Mammary epithelial cell (primary cell): Measurements from ENCODE around the gene FNDC3B.

ENCODE experiments used
- CTCF ChIP-seq, 2 donors: IDR thresholded peaks in 1 of 2; conservative IDR thresholded peaks in 1 of 2; 2 replicates each; pipeline ENCODE4 v1.5.1; 2011 to 2012; ENCODE audit warnings: inconsistent platforms in 2 of 2, low read length in 2 of 2, mild to moderate bottlenecking in 2 of 2, control low read depth in 1 of 2, low read depth in 1 of 2; ENCODE audit not compliant: insufficient read depth in 1 of 2; ENCODE audit errors: extremely low read depth in 1 of 2
- EZH2 ChIP-seq: IDR thresholded peaks from 2 replicates; pipeline ENCODE4 v1.6.1; 2012; ENCODE audit warnings: low read length, inconsistent platforms, borderline replicate concordance

GRCh38 chr3:172131746-172132145 lies 92.4 kb downstream of the FNDC3B start:
- TF ChIP-seq CTCF (conservative IDR thresholded peaks at IDR 0.05 in 1 of 2, IDR thresholded peaks at IDR 0.05 in 1 of 2; ENCODE audit: extremely low read depth in 1 of 2, insufficient read depth in 1 of 2, low read depth in 1 of 2, low read length in 2 of 2) (no peak), EZH2 (no peak)
